ENCODE data around the gene CD2. TPM values are rescaled to one million over a fixed set of nuclear protein-coding genes. Genes with fewer than 3 reads are reported as not detected.

Gene CD2
- total and polyA plus RNA-seq, 2 of the 8 experiments (the other 6 are each of a cell fraction or from before 2014, with no cell fraction given), result not detected

DNA sequence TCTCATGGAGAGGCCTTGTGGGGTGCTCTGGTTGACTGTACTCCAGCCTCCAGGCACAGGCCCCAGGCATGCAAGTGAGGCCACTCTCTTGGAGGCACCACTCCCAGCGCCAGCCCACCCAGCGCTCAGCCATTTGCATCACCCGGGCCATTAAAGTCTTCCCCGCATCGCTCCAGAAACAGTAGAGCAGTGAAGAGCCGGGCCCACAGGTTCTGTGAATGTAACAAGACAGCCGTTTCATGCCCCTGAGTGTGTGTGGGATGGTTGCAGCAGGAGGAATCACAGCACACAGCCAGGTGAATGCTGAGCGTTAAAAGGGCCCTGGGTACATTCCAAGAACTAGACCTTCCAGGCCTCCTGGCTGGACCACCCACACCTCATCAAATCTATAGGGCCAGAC, 19.0 kb upstream of the CD2 start:
- WGBS, 2 experiments (ENCODE audit: extremely low coverage in 1 of 2, insufficient coverage in 1 of 2, insufficient read length in 1 of 2, insufficient replicate concordance in 2 of 2, low coverage in 1 of 2, low lambda C conversion rate in 2 of 2, missing lambda C conversion rate in 1 of 2), result 81% methylated on average over 8 of the region's 8 CpGs; no CpG with 5 or more reads in 1 of the 2 experiments
- Histone ChIP-seq H2BK120ac (replicated peaks; ENCODE audit: low read depth, low read length) (no peak overlapping the region), H3K27me3 (replicated peaks in 1 of 4; ENCODE audit: control insufficient read depth in 3 of 4, extremely low read depth in 1 of 4, insufficient read depth in 3 of 4, low read length in 3 of 4) (no peaks in the 10 kb centered on the region), H3K27ac (ENCODE audit: low read depth, low read length) (no peak overlapping the region), H3K14ac (ENCODE audit: insufficient read length) (no peak overlapping the region), H2BK15ac (ENCODE audit: low read length) (no peak overlapping the region), H2AK5ac (ENCODE audit: low read depth, low read length) (no peak overlapping the region), H2BK12ac (ENCODE audit: low read depth, low read length) (no peak overlapping the region), H2BK20ac (ENCODE audit: low read length) (no peak overlapping the region), H4K20me1 (replicated peaks in 1 of 2; ENCODE audit: control insufficient read depth in 1 of 2, insufficient read depth in 2 of 2, low read length in 2 of 2) (no peaks in the 10 kb centered on the region), H3K18ac (ENCODE audit: extremely low read depth, low read length) (no peak overlapping the region), H3K9me3 (ENCODE audit: insufficient read depth in 2 of 2, low read depth in 1 of 2, low read length in 1 of 2) (no peaks in the 10 kb centered on the region), H3K79me2 (ENCODE audit: control insufficient read depth in 1 of 2, insufficient read depth in 2 of 2, low read length in 2 of 2) (no peaks in the 10 kb centered on the region), H3K4me2 (ENCODE audit: insufficient read depth in 1 of 2, low read depth in 2 of 2, low read length in 2 of 2) (no peak overlapping the region), H3K23me2 (ENCODE audit: low read depth, low read length) (no peaks in the 10 kb centered on the region), H3K9ac (replicated peaks in 1 of 4; ENCODE audit: extremely low read depth in 1 of 4, low read depth in 3 of 4, low read length in 3 of 4) (no peak overlapping the region), H4K5ac (ENCODE audit: insufficient read length, low read depth, low read length) (no peak overlapping the region), H3K56ac (replicated peaks; ENCODE audit: insufficient read length, low read depth, low read length) (no peak overlapping the region), H4K8ac (ENCODE audit: extremely low read depth, insufficient read depth, low read length) (peak overlapping the region; percentile 46), H3K23ac (ENCODE audit: insufficient read length) (no peak overlapping the region), H3K4me1 (replicated peaks in 1 of 4; ENCODE audit: control insufficient read depth in 3 of 4, insufficient read depth in 4 of 4, low read length in 3 of 4) (no peaks in the 10 kb centered on the region), H2AFZ (ENCODE audit: low read length) (no peak overlapping the region), H3K4me3 (ENCODE audit: extremely low read depth in 1 of 4, insufficient read depth in 2 of 4, low read depth in 3 of 4, low read length in 4 of 4) (no peak overlapping the region), H2BK5ac (ENCODE audit: low read depth, low read length) (no peak overlapping the region), H3K79me1 (ENCODE audit: low read depth, low read length) (no peaks in the 10 kb centered on the region), H4K91ac (replicated peaks; ENCODE audit: insufficient read length, low read length) (no peak overlapping the region), H3K4ac (replicated peaks; ENCODE audit: insufficient read length, low read depth, low read length) (no peak overlapping the region), H3K36me3 (ENCODE audit: control insufficient read depth in 2 of 4, insufficient read depth in 4 of 4, low read length in 3 of 4) (no peaks in the 10 kb centered on the region)
- TF ChIP-seq SRF (IDR thresholded peaks at IDR 0.05; ENCODE audit: low read depth, low read length) (no peak), TAF1 (IDR thresholded peaks at IDR 0.05; ENCODE audit: low read depth, low read length) (no peak), CBX5 (IDR thresholded peaks at IDR 0.05; ENCODE audit: low read depth, low read length) (no peak), MAFK (IDR thresholded peaks at IDR 0.05; ENCODE audit: low read depth, low read length) (no peak), TBP (IDR thresholded peaks at IDR 0.05; ENCODE audit: low read depth, low read length) (no peak), BCL11A (IDR thresholded peaks at IDR 0.05; ENCODE audit: low read depth in 2 of 2, low read length in 2 of 2) (no peak)
- DNase-seq (ENCODE audit: low read depth in 1 of 2, low spot score in 2 of 2), result no peak
- FAIRE-seq, result no peak
- CTCF ChIA-PET (ENCODE audit: partially characterized antibody), result interaction anchor here (1.6 to 2.0 kb wide), 3 partner anchors 11 to 321 kb away, joined by 4 to 6 read pairs (median 4); no protein-coding TSS in a partner anchor
- POLR2A ChIA-PET (ENCODE audit: partially characterized antibody), result no interaction called here

Measured in H1 (cell line).